Measurements from ENCODE around the gene TERT.
"Not testable (repeated sequence)": the region's sequence is repeated elsewhere in the genome, so short reads cannot be mapped to it uniquely, and the experiment has no call there.

The TERT gene

DNA sequence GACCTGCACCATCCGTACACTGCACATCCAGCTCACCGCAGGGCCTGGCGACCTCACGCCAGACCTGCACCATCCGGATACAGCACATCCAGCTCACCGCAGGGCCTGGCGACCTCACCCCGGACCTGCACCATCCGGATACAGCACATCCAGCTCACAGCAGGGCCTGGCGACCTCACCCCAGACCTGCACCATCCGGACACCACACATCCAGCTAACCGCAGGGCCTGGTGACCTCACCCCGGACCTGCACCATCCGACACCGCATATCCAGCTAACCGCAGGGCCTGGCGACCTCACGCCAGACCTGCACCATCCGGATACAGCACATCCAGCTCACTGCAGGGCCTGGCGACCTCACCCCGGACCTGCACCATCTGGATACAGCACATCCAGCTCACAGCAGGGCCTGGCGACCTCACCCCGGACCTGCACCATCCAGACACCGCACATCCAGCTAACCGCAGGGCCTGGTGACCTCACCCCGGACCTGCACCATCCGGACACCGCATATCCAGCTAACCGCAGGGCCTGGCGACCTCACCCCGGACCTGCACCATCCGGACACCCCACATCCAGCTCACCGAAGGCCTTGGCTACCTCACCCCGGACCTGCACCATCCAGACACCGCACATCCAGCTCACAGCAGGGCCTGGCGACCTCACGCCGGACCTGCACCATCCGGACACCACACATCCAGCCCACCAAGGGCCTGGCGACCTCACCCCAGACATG is 11.7 kb downstream of the TERT start:
- not testable (repeated sequence) for DNase-seq (ENCODE audit: low read depth); H3K4me3 ChIP-seq (ENCODE audit: low read depth, low read length)

DNA sequence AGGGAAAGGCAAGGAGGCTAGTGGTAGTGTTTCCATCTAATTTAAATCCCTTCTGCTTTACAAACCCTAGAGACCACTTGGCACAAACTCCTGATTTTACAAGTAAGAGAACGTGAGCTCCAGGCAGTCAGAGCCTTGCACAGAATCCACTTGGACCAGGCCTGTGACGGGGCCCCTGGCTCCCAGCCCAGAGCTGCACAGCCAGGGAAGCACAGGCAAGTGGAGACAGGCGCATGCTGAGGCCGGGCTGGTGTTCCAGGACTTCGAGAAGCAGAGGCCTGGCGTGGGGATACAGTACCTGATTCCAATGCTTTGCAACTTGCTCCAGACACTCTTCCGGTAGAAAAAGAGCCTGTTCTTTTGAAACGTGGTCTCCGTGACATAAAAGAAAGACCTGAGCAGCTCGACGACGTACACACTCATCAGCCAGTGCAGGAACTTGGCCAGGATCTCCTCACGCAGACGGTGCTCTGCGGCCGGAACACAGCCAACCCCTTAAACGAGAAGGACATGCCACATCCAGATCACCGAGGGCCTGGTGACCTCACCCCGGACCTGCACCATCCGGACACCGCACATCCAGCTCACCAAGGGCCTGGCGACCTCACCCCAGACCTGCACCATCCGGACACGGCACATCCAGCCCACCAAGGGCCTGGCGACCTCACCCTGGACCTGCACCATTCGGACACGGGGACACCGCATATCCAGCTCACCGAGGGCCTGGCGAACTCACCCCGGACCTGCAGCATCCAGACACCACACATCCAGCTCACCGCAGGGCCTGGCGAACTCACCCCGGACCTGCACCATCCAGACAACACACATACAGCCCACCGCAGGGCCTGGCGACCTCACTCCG is 12.5 kb downstream of the TERT start:
- DNase-seq (ENCODE audit: low read depth) = no peak
- no peak overlapping the region for H3K4me3 ChIP-seq (ENCODE audit: low read depth, low read length)
- TF ChIP-seq, protein P1, sequence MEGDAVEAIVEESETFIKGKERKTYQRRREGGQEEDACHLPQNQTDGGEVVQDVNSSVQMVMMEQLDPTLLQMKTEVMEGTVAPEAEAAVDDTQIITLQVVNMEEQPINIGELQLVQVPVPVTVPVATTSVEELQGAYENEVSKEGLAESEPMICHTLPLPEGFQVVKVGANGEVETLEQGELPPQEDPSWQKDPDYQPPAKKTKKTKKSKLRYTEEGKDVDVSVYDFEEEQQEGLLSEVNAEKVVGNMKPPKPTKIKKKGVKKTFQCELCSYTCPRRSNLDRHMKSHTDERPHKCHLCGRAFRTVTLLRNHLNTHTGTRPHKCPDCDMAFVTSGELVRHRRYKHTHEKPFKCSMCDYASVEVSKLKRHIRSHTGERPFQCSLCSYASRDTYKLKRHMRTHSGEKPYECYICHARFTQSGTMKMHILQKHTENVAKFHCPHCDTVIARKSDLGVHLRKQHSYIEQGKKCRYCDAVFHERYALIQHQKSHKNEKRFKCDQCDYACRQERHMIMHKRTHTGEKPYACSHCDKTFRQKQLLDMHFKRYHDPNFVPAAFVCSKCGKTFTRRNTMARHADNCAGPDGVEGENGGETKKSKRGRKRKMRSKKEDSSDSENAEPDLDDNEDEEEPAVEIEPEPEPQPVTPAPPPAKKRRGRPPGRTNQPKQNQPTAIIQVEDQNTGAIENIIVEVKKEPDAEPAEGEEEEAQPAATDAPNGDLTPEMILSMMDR (IDR thresholded peaks at IDR 0.05; ENCODE audit: control insufficient read depth, extremely low read depth, insufficient read depth) = no peak

- TF ChIP-seq, protein P1 (IDR thresholded peaks at IDR 0.05; ENCODE audit: control insufficient read depth, extremely low read depth, insufficient read depth) = no peak
- H3K4me3 ChIP-seq (ENCODE audit: low read depth, low read length) = no peak overlapping the region
- DNase-seq (ENCODE audit: low read depth) = no peak
These were observed 13.6 kb downstream of the TERT start for GRCh38 chr5:1281038-1281882.

DNA sequence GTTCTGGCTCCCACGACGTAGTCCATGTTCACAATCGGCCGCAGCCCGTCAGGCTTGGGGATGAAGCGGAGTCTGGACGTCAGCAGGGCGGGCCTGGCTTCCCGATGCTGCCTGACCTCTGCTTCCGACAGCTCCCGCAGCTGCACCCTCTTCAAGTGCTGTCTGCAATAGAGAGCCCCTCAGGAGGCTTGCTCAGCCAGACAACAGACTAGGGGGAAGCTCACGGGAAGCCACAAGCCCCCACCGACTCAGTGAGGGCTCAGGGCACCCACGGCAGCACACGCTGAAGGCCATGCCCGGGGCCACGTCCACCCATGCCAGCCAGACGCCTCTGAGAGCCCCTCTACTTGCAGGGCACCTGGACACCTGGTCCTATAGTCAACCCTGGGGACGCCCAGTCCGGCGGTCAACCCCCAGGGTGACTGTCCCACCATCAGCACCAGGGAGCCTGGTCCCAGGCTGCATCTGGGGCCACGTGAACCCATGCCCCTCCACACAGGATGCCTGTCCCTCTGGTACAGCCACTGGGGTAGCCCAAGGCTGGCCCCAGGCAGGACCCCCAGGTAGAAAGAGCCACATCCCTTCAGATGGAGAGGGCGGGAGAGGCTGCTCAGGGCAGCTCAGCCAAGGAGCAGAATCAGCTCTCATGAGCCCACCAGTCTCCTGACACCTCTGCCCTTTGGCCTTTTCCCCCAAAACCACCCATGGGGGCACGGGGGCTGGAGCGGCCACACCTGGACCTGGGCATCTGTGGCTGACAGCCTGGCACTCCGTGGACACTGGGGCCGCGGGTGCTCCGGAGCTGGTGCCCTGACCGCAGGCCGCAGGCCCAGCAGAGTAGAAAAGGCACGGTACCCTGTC is 14.5 kb downstream of the TERT start:
- no peak overlapping the region for H3K4me3 ChIP-seq (ENCODE audit: low read depth, low read length)
- no peak for DNase-seq (ENCODE audit: low read depth)
- TF ChIP-seq, protein P1 (IDR thresholded peaks at IDR 0.05; ENCODE audit: control insufficient read depth, extremely low read depth, insufficient read depth) = no peak

DNA sequence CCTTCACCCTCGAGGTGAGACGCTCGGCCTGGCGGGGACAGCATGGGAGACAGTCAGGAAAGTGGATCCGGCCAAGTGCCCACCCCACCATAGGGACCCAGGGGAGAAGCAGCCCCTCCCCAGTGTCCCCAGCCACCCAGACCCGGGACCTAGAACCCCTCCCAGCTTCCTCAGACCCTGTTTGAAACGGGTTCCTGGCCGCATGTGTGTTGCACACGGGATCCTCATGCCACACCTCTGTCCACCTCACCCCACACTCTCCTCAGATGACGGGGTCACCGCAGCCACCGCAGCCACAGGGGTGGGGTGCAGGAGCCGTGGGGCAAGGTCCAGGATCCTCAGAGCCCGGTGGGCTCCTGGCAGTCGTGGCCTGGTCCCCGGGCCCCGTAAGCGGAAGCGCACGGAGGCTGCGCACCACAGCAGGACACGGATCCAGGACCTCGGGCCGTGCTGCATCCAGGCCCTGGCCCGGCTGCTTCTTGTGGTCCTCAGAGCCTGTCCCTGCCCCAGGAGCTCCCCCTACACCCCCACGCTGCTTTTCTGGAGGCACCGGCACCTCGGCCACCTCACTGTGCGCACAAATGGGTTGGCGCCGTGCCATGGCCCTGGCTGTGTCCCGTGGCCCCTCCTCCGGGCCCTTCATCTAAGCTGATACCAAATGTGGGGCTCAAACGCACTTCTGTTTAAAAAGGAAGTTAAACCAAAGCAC is 15.3 kb downstream of the TERT start:
- TF ChIP-seq, protein P1 (IDR thresholded peaks at IDR 0.05; ENCODE audit: control insufficient read depth, extremely low read depth, insufficient read depth) = no peak
- H3K4me3 ChIP-seq (ENCODE audit: low read depth, low read length) = no peak overlapping the region
- no peak for DNase-seq (ENCODE audit: low read depth)

DNA sequence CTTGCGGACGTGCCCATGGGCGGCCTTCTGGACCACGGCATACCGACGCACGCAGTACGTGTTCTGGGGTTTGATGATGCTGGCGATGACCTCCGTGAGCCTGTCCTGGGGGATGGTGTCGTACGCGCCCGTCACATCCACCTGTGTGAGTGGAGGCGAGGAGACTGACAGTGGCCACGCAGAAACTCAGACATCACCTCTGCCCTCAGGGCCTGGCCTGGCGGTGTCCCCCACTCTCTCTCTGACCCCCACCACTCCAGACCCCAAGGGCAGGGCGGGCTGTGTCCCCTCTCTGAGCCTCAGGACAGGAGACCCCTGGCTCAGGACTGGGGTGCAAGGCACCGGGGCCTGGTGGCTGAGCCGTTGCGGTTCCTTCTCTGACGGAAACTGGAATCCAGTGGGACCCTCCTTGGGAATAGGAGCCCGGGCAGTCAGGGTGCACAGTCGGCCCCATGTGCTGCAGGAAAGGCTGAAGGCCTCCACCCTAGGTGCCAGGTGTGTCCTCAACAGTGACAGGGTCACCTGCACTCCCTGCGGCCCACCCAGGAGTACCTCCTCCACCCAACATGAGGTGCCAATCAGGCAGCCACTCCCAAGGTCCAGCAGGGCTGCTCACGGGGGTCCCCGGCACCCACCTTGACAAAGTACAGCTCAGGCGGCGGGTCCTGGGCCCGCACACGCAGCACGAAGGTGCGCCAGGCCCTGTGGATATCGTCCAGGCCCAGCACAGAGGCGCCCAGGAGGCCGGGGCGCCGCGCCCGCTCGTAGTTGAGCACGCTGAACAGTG is 16.0 kb downstream of the TERT start:
- DNase-seq (ENCODE audit: low read depth) = no peak
- TF ChIP-seq, protein P1 (IDR thresholded peaks at IDR 0.05; ENCODE audit: control insufficient read depth, extremely low read depth, insufficient read depth) = no peak
- H3K4me3 ChIP-seq (ENCODE audit: low read depth, low read length) = no peak overlapping the region
